Hepatocyte (in vitro differentiated cells): ENCODE measurements around the gene PTGER3. TPM values are rescaled to one million over a fixed set of nuclear protein-coding genes. Genes with fewer than 3 reads are reported as not detected.

Source experiments
- DNase-seq: peaks from one replicate; pipeline ENCODE4 v3.0.0-alpha.2; 2016; ENCODE audit warnings: low spot score
- H2AFZ ChIP-seq: fragments of 200-600 bp; sonication (generic); 2 replicates; pipeline ENCODE4 v1.6.0; 2016; ENCODE audit warnings: antibody characterized with exemption, mild to moderate bottlenecking
- H3K27ac ChIP-seq: fragments of 200-600 bp; sonication (generic); 2 replicates; pipeline ENCODE4 v1.5.1; 2016; ENCODE audit warnings: mild to moderate bottlenecking
- H3K27me3 ChIP-seq: fragments of 200-600 bp; sonication (generic); 2 replicates; pipeline ENCODE4 v1.6.1; 2016
- H3K36me3 ChIP-seq: fragments of 200-600 bp; sonication (generic); replicated peaks from 2 replicates; pipeline ENCODE4 v1.5.1; 2016; ENCODE audit warnings: low read depth; ENCODE audit not compliant: insufficient read depth
- H3K4me1 ChIP-seq: fragments of 200-600 bp; sonication (generic); 2 replicates; pipeline ENCODE4 v1.5.1; 2016; ENCODE audit warnings: mild to moderate bottlenecking, moderate library complexity; ENCODE audit not compliant: insufficient read depth
- H3K4me2 ChIP-seq: fragments of 200-600 bp; sonication (generic); 2 replicates; pipeline ENCODE4 v1.6.0; 2016
- H3K4me3 ChIP-seq: fragments of 200-600 bp; sonication (generic); 2 replicates; pipeline ENCODE4 v1.5.1; 2016; ENCODE audit warnings: mild to moderate bottlenecking
- H3K79me2 ChIP-seq: fragments of 200-600 bp; sonication (generic); 2 replicates; pipeline ENCODE4 v1.6.0; 2017; ENCODE audit warnings: mild to moderate bottlenecking
- H3K9me2 ChIP-seq: fragments of 200-600 bp; sonication (generic); replicated peaks from 2 replicates; pipeline ENCODE4 v1.6.0; 2017; ENCODE audit warnings: mild to moderate bottlenecking; ENCODE audit not compliant: insufficient read depth
- H3K9me3 ChIP-seq: fragments of 200-600 bp; sonication (generic); 2 replicates; pipeline ENCODE4 v1.5.1; 2016; ENCODE audit warnings: low read depth, mild to moderate bottlenecking
- H4K20me1 ChIP-seq: fragments of 200-600 bp; sonication (generic); 2 replicates; pipeline ENCODE4 v1.6.0; 2016; ENCODE audit warnings: mild to moderate bottlenecking; ENCODE audit not compliant: insufficient read depth, poor library complexity, severe bottlenecking
- CTCF ChIP-seq: fragments of 200-600 bp; sonication (generic); IDR thresholded peaks from 2 replicates; pipeline ENCODE4 v1.5.1; 2016; ENCODE audit warnings: antibody characterized with exemption, mild to moderate bottlenecking; ENCODE audit not compliant: poor library complexity
- EZH2 ChIP-seq: fragments of 200-600 bp; sonication (generic); IDR thresholded peaks from 2 replicates; pipeline ENCODE4 v1.6.1; 2016; ENCODE audit warnings: antibody characterized with exemption, mild to moderate bottlenecking, borderline replicate concordance
- EZH2phosphoT487 ChIP-seq: fragments of 200-600 bp; sonication (generic); IDR thresholded peaks from one replicate; pipeline ENCODE4 v1.6.1; 2018; ENCODE audit warnings: antibody characterized with exemption, mild to moderate bottlenecking, low read depth, moderate library complexity; ENCODE audit not compliant: unreplicated experiment, severe bottlenecking
- WGBS: methylation state at CpG from one replicate; pipeline ENCODE4 v1.1.6; 2016; ENCODE audit warnings: low lambda C conversion rate; ENCODE audit errors: missing lambda C conversion rate; 5-methylcytosine and 5-hydroxymethylcytosine counted together
- polyA plus RNA-seq: library from polyadenylated mRNA; unstranded; fragments of >200 nt; fragmentation: Nextera tagmentation; extraction: Ambion mirVana; gene quantifications from 2 replicates; pipeline ENCODE4 v1.2.1, GENCODE V29; 2016
- total RNA-seq: library from RNA; depleted of rRNA; stranded (reverse); fragments of >200 nt; gene quantifications from 2 replicates; pipeline ENCODE4 v1.2.3, GENCODE V29; 2014

Gene PTGER3
- total and polyA plus RNA-seq, 2 experiments from 2014 or later: 1.0 to 1.4 TPM

- WGBS: 69% methylated on average over 2 of the region's 2 CpGs
- no peaks in the 10 kb centered on the region for H3K79me2 ChIP-seq
Observed at GRCh38 chr1:71038942-71039341, 8.7 kb downstream of the PTGER3 start.

GRCh38 chr1:71037829-71038620, 9.6 kb downstream of the PTGER3 start:
- no peak overlapping the region for H3K27ac ChIP-seq
- no peaks in the 10 kb centered on the region for H3K9me3 ChIP-seq
- no peaks in the 10 kb centered on the region for H3K36me3 ChIP-seq
- H4K20me1 ChIP-seq: no peaks in the 10 kb centered on the region
- no peak overlapping the region for H3K4me2 ChIP-seq
- no peak for DNase-seq
- no peaks in the 10 kb centered on the region for H3K4me1 ChIP-seq
- WGBS: 77% methylated on average over 2 of the region's 2 CpGs
- no peaks in the 10 kb centered on the region for H3K79me2 ChIP-seq
- peaks cover 5% of the 10 kb centered on the region for H3K27me3 ChIP-seq
- H3K9me2 ChIP-seq: no peaks in the 10 kb centered on the region
- TF ChIP-seq EZH2phosphoT487: no peak
- no peak for TF ChIP-seq CTCF
- no peak for TF ChIP-seq EZH2
- no peak overlapping the region for H3K4me3 ChIP-seq
- no peak overlapping the region for H2AFZ ChIP-seq

More at GRCh38 chr1:71038942-71039341, 8.7 kb downstream of the PTGER3 start:
- H3K4me2 ChIP-seq: no peak overlapping the region
- DNase-seq: no peak
- H3K36me3 ChIP-seq: no peaks in the 10 kb centered on the region
- H2AFZ ChIP-seq: no peak overlapping the region
- H3K9me3 ChIP-seq: no peaks in the 10 kb centered on the region
- H4K20me1 ChIP-seq: no peaks in the 10 kb centered on the region
- H3K9me2 ChIP-seq: no peaks in the 10 kb centered on the region
- H3K27ac ChIP-seq: no peak overlapping the region
- no peaks in the 10 kb centered on the region for H3K4me1 ChIP-seq
- H3K27me3 ChIP-seq: peaks cover 11% of the 10 kb centered on the region
- TF ChIP-seq CTCF: no peak
- no peak overlapping the region for H3K4me3 ChIP-seq

- H3K27me3 ChIP-seq: peaks cover 3% of the 10 kb centered on the region
- no peak overlapping the region for H3K4me3 ChIP-seq
- no peak overlapping the region for H3K4me2 ChIP-seq
- no peaks in the 10 kb centered on the region for H3K9me2 ChIP-seq
- H3K27ac ChIP-seq: no peak overlapping the region
- WGBS: 90% methylated on average over 9 of the region's 9 CpGs
- DNase-seq: no peak
- no peaks in the 10 kb centered on the region for H3K36me3 ChIP-seq
- TF ChIP-seq CTCF (no peak), EZH2 (no peak), EZH2phosphoT487 (no peak)
- H3K9me3 ChIP-seq: no peaks in the 10 kb centered on the region
- H3K4me1 ChIP-seq: no peaks in the 10 kb centered on the region
- no peaks in the 10 kb centered on the region for H4K20me1 ChIP-seq
- H3K79me2 ChIP-seq: no peaks in the 10 kb centered on the region
- H2AFZ ChIP-seq: no peak overlapping the region
Observed at GRCh38 chr1:71037066-71037465, 10.6 kb downstream of the PTGER3 start.

- H4K20me1 ChIP-seq: no peaks in the 10 kb centered on the region
- H3K9me3 ChIP-seq: no peaks in the 10 kb centered on the region
- no peaks in the 10 kb centered on the region for H3K4me1 ChIP-seq
- H3K36me3 ChIP-seq: no peaks in the 10 kb centered on the region
- no peak overlapping the region for H3K4me3 ChIP-seq
- H3K79me2 ChIP-seq: no peaks in the 10 kb centered on the region
- no peak for DNase-seq
- 86% methylated on average over 1 of the region's 1 CpG for WGBS
- no peak overlapping the region for H3K4me2 ChIP-seq
- no peaks in the 10 kb centered on the region for H3K9me2 ChIP-seq
- H2AFZ ChIP-seq: no peak overlapping the region
- TF ChIP-seq EZH2phosphoT487 (no peak), EZH2 (no peak), CTCF (no peak)
- peaks cover 3% of the 10 kb centered on the region for H3K27me3 ChIP-seq
- H3K27ac ChIP-seq: no peak overlapping the region
Observed at GRCh38 chr1:71033136-71033535, 14.5 kb downstream of the PTGER3 start.
